Stimulated activated CD4-positive, alpha-beta T cell treated with anti-CD3 and anti-CD28 coated beads, Interleukin-1b, Interleukin-23, amount 100 ng/mL, for 1 hour (primary cell): ENCODE data around the gene NT5DC3.

Experiments used
- DNase-seq, 2 donors: peaks; one replicate each; pipeline ENCODE4 v3.0.0-alpha.2; 2020; ENCODE audit warnings: low read depth in 2 of 2

Gene NT5DC3

DNA sequence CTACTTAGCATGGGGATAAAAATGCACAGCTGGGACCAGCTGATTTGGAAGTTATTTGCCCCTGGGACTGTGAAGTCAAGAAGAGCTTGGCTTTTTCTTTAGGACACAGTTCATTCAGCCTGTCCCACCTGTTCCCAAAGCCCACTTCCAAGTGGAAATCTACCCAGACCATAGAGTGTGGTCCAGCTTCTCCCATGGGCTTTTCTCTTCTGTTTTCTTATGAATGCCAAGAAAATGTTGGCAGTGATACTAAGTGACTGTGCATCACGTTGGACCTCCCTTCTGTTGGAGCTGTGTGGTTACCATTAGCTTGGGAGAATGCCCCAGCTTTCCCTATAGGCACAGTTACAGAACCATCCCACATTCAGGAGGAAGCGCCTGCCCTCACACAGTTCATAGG lies 89.4 kb downstream of the NT5DC3 start:
- DNase-seq = no peak

DNA sequence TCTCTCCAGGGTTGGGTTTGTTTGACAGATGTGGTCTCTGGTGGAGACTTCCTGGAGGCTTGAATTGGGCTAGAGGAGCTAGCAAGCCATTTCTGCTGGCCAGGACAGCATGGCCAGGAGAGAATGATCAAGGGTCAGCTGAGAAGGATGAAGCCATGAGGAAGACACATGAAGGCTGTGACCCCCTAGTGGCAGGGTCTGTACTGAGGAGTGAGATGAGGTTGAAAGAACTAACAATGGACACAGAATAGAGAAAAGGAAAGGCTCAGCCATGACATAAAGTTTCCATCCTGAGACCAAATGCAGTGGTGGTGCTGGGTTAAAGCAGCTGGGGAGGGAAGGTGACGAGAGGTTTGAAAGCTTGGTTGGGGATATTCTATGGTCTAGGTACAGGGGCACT lies 89.9 kb downstream of the NT5DC3 start:
- DNase-seq = no peak

DNA sequence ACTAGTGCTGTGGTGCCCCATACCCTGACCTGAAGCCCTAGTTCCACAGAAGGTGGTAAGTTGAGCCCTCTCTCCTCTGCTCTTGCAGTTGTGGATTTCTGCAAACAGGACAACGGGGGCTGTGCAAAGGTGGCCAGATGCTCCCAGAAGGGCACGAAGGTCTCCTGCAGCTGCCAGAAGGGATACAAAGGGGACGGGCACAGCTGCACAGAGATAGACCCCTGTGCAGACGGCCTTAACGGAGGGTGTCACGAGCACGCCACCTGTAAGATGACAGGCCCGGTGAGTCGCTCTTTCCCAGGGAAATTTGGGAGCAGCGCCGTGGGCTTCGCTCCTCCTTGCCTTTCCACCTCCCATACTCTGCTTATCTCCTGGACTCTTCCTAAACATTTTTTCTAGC lies 92.2 kb downstream of the NT5DC3 start:
- DNase-seq = no peak

DNA sequence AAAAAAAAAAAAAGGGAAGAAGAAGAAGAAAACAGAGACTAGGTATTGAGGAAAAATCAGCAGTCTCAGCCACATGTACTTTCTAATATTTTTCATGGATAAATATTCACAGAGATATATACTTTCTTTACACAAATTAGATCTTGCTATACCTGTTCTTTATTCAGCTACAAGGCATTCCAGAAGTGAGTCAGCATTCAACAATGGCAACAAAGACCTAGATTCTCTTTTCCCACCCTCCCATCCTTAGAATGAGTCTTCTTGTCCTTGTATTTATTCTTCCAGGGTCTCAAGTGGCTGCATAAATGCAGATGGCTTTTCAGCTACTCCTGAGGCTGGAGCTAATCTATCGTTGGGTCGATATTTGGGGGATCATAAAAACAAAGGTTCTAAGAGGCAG lies 93.0 kb downstream of the NT5DC3 start:
- no peak for DNase-seq

DNA sequence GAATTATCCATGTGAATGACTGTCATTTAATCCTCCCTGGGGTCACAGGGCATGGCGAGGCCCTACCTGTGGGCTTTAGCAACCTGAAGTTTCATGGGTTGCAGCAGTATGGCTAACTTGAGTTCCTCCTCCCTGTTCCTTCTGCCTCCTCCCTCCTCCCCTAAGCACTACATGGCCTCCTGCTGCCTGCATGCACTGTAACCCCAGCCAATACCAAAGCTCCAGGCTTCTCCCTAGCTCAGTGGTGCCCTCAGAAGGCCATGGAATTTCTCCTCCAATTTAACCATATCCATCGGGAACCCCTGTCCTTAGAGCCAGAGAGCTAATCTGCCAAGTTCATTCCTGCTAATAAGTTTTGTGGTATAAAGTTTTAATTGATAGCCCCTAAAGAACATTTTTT lies 95.1 kb downstream of the NT5DC3 start:
- no peak for DNase-seq

DNA sequence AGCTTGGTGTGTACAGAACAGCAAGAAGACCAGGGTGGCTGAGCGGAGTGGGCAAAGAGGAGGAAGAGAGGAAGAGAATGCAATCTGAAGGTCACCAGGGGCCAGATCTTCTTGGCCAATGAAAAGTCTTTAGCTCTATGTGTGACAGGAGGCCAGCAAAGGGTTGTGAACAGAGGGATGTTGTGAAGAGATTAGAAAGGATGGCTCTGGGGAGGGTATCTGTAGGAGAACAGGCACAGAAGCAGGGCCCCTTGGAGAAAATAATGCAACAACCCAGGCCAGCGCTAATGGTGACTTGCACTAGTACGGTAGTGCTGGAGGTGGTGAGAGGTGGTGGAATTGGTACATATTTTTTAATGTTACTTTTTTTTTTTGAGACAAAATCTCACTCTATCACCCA lies 97.2 kb downstream of the NT5DC3 start:
- DNase-seq = no peak

DNA sequence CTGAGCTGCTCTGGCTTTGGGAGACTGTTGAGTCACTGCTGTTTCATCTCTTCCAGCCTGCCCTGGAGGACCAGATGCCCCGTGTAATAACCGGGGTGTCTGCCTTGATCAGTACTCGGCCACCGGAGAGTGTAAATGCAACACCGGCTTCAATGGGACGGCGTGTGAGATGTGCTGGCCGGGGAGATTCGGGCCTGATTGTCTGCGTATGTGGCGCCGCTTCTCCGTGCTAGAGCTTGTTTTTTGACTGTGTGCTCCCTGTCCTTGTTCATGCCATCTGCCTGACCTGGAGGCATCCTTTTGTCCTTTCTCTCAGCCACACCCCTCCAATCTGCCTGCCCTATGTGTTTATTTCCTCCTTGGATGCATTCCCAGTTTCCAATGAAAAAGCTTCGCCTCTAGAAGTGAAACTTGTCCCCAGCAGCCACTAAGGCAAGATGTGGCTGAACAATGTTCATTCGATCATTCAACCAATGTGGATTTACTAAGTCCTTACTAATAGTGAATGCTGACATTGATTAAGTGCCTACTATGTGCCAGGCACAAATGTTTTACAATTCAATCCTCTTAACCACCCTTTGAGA lies 98.6 kb downstream of the NT5DC3 start:
- DNase-seq = no peak

DNA sequence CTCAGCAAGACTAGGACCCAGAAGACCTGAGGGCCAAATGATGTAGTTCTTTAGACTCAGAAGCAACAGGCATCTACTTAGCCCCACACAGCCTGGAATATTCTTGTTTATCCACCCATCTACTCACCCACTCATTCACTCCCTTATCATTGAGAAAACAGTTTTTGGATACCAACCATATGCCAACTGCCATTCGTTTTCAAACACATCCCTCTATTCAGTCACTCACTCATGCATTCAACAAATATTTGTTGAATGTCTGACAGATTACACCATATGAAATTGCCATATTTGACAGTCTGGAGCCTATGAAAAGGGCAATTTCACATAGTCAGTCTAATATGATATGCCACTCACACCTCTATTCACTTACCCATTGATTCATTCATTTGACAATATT lies 103.2 kb downstream of the NT5DC3 start:
- no peak for DNase-seq

DNA sequence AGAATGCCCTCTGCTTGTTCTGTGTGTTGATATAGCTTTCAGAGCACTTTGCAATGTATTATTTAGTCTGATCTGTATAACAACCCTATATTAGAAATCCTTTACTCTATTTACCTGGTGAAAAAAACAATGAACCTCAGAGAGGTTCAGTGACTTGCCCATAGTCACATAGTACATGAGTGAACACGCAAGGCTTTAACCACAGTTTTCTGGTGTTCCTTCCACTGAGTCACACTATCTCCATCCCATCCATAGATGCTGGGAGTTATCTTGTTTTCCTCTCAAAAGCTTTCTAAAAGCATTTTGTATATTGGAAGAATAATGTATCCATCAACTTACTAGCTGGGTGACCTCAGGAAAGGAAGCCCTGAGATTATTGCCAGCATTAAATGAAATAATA lies 104.5 kb downstream of the NT5DC3 start:
- no peak for DNase-seq

DNA sequence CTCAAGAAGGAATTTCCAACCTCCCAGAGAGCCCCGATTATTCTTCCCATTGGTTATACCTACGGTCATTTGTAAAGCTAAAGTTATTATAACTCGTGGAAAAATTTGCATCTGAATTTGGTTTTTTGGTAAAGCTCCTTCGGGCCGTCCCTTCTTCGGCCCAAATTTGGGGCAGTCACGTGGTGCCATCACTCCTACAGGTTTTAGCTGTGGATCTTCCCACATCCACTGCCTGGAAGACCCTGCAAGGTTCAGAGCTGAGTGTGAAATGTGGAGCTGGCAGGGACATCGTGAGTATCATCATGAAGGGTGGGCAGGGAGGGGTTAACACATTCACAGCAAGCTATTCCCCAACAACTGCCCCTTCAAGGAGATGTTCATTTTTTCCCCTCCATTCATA lies 105.7 kb downstream of the NT5DC3 start:
- no peak for DNase-seq

DNA sequence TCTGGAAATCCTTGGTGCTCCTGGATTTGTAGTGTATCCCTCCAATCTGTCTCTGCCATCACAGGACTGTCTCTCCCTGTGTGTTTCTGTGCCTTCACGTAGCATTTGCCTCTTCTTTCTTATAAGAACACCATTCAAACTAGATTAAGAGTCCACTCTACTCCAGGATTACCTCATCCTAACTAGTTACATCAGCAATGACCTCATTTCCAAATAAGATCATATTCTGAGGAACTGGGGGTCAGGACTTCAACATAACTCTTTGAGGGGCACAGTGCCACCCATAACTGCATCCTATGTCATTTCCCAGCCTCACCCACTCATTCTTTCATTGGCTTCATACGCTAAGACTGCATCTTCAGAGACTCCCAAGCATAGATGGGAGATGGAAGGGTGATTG lies 106.2 kb downstream of the NT5DC3 start:
- no peak for DNase-seq

DNA sequence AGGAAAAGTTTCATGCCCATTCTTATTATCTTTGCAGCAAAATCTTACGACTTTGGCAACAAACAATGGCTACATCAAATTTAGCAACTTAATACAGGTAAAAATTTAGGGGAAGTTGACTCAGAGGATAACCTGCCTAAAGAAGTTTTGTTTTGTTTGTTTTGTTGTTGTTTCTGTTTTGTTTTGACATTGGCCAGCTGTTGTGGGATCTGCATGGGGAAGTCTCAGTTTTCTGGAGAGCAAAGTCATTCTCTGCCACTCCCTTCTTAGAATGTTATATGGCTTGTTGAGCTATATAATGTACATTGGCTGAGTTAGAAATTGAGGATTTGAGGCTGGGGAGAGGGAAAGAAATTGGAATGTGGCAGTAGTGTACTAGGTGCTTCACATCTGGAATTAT lies 109.5 kb downstream of the NT5DC3 start:
- no peak for DNase-seq

DNA sequence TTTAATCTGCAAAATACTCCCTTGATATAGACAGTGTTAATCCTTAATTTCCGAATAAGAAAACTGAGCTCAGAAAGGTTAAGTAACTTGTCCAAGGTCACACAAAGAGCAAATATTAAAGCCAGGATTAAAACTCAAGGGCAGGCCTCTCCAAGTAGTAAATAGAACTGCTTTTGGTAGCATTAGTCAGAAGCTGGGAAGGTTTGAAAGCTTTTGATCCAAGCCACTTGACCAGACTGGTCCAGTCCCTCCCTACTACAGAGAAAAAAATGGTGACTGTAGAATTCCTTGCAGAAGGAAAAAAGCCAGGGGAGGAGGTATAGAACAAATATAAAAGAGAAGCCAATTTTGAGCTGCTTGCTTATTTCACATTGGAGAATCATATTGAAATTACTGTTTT lies 111.5 kb downstream of the NT5DC3 start:
- no peak for DNase-seq

DNA sequence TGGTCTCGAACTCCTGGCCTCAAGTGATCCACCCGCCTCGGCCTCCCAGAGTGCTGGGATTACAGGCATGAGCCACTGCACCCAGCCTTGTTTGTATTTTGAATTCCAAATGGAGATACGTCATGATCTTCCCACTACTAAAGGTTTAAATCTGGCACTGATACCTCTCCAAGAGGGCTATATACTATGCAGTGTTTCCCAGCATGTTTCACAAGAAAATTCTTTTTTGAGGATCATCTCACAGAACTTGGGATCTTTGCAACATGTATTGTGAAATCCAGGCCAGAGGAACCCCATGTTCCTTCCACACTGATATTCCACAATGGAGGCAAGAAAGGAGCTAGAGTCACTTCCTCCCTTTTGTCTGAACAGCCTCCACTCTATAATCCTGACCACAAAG lies 112.7 kb downstream of the NT5DC3 start:
- DNase-seq = no peak

DNA sequence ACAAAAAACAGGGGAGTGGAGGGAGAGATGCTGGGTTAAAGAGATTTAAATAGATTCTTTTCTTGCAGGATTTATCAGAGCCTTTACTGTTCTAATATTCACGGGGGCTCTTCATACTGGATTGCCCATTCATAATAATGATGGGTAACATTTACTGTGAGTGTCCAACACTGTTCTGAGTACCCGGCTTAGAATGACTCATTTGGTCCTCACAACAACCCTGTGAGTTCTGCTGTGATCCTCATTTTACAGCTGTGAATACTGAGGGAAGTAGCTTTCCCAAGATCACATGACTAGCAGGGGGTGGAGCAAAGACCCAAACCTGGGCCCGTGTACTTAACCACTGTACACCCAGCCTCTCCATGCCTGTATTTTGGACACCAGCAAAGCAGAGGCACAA lies 113.4 kb downstream of the NT5DC3 start:
- no peak for DNase-seq

DNA sequence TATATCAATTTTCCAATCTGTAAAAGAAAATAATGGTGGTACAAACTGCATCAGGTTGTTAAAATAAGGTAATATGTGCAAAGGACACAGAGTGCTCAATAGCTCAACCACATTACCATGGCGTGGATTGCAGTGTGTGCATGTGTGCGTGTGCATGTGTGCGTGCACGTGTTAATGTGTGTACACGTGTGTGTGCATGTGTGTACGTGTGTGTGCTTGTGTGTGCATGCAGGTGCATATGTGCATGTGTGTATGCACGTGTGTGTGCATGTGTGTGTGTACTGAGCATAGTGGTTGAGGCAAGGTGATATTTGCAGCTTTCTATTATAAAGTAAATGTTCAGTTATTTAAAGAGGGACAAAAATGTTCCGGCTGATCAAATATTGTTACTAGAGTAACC lies 115.6 kb downstream of the NT5DC3 start:
- no peak for DNase-seq
